HFF-Myc (cell line): Measurements from ENCODE around the gene TTC13.
"Not testable (repeated sequence)": the region's sequence is repeated elsewhere in the genome, so short reads cannot be mapped to it uniquely, and the experiment has no call there.

Source experiments
- DNase-seq: peaks from one replicate; pipeline ENCODE4 v3.0.0-alpha.2; 2011; ENCODE audit warnings: low read depth; ENCODE audit errors: extremely low read depth
- H3K4me3 ChIP-seq: replicated peaks from 2 replicates; pipeline ENCODE4 v1.5.1; 2011; ENCODE audit warnings: low read depth, mild to moderate bottlenecking, control low read depth, low read length
- TF ChIP-seq, protein P1 (sequence below): IDR thresholded peaks from 2 replicates; pipeline ENCODE4 v1.5.1; 2012; ENCODE audit warnings: mild to moderate bottlenecking, low read depth, low read length, control low read depth; ENCODE audit errors: missing control alignments

Gene TTC13

DNA sequence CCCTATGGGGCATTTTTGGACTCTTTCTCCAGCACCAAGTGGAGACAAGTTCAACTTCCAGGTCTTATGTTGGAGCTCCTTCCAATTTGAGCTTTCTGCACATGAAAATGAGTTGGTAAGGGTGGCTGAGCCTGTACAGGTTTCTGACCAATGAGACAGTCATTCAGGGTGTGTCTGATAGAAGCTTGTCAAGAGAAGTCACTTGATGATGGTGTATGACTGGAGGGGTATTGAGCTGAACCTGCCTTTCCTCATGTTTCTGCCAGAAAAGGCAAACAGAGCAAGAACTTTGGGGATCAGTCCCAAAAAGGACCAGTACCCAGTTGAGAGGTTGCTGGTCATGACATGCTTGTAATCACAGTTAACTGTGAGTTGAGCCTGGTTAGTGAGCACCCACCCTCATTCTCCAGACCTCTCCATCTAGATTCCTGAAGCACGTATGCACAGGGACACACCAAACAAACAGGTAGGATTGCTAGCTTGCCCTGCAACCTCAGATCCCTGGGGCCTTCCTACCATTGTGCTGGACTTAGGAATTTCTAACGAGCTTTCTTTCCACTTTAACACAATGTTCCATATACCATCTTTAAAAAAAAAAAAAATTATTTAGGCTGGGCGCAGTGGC lies 34.8 kb upstream of the TTC13 start:
- TF ChIP-seq, protein P1, sequence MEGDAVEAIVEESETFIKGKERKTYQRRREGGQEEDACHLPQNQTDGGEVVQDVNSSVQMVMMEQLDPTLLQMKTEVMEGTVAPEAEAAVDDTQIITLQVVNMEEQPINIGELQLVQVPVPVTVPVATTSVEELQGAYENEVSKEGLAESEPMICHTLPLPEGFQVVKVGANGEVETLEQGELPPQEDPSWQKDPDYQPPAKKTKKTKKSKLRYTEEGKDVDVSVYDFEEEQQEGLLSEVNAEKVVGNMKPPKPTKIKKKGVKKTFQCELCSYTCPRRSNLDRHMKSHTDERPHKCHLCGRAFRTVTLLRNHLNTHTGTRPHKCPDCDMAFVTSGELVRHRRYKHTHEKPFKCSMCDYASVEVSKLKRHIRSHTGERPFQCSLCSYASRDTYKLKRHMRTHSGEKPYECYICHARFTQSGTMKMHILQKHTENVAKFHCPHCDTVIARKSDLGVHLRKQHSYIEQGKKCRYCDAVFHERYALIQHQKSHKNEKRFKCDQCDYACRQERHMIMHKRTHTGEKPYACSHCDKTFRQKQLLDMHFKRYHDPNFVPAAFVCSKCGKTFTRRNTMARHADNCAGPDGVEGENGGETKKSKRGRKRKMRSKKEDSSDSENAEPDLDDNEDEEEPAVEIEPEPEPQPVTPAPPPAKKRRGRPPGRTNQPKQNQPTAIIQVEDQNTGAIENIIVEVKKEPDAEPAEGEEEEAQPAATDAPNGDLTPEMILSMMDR = no peak
- no peak for DNase-seq
- H3K4me3 ChIP-seq = no peak overlapping the region

DNA sequence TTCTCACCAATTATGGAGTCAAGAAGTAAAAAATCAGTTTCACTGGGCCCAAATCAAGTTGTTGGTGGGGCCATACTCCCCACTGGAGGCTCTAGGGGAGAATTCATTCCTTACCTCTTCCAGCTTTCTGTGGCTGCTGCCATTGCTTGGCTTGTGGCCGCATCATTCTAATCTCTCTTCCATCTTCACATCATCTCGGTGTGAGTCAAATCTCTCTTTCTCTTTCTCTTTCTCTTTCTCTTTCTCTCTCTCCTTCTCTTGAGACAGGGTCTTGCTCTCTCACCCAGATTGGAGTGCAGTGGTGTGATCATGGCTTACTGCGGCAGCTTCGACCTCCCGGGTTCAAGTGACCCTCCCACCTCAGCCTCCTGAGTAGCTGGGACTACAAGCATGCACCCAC lies 33.3 kb upstream of the TTC13 start:
- no peak overlapping the region for H3K4me3 ChIP-seq
- TF ChIP-seq, protein P1 = no peak
- DNase-seq = no peak

GRCh38 chr1:231011360-231011759 lies 32.7 kb upstream of the TTC13 start:
- DNase-seq = no peak
- TF ChIP-seq, protein P1 = no peak

GRCh38 chr1:231007535-231007934 lies 28.9 kb upstream of the TTC13 start:
- not testable (repeated sequence) for DNase-seq

More at GRCh38 chr1:231011360-231011759, 32.7 kb upstream of the TTC13 start:
- H3K4me3 ChIP-seq = no peak overlapping the region

GRCh38 chr1:231001892-231002291 lies 23.2 kb upstream of the TTC13 start:
- TF ChIP-seq, protein P1 = no peak
- no peak overlapping the region for H3K4me3 ChIP-seq
- no peak for DNase-seq

More at GRCh38 chr1:231007535-231007934, 28.9 kb upstream of the TTC13 start:
- H3K4me3 ChIP-seq = not testable (repeated sequence)

DNA sequence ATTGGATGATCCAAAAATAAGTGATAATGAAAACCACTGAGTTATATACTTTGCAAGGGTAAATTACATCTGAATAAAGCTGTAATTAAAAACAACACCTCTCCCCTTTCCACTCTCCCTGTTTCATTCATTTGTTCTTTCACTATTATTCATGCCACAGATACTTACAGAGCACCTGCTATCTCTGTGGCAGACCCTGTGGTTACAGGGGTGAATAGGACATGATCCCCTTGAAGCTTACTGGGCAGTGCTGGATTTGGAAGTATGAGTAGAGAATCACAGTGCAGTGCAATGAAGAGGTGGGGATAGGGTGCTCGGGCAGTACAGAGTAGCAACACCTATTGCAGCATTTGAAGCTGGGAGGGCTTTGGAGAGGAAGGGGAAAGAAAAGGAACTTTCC lies 22.0 kb upstream of the TTC13 start:
- no peak overlapping the region for H3K4me3 ChIP-seq
- TF ChIP-seq, protein P1 = no peak
- DNase-seq = no peak

DNA sequence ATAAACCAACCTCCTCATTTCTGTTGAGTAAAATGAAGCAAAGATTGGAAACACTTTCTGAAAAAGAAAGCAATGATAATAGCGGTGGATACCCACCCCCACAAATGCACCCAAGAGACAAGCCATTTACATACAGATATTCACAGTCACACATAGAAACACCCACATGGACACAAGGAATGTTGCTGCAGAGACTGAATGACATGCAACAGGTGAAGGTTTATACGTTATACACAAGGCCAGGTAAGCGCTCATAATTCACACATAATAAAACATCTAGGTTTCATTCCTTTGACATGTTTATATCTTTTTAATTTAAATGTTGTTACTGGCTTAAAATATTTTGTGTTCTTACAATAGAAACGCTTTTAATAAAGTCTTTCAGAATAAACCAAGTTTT lies 21.5 kb upstream of the TTC13 start:
- TF ChIP-seq, protein P1 = no peak
- no peak for DNase-seq
- no peak overlapping the region for H3K4me3 ChIP-seq
